Limb (tissue), 2 donors: ENCODE measurements around the gene CNPPD1.

Experiments used
- DNase-seq, 2 donors: peaks; one replicate each; pipeline ENCODE4 v3.0.0-alpha.2; 2016; ENCODE audit errors: extremely low spot score in 2 of 2

The CNPPD1 gene

GRCh38 chr2:219176818-219177551, at the start of gene CNPPD1:
TSS of gene CNPPD1 (minus strand) at chr2:219176925. CDS start at chr2:219176828, 97 bp downstream.
- DNase-seq, result peak; percentile 80 to 88

- DNase-seq, result no peak
These were observed 48.6 kb upstream of the CNPPD1 start for GRCh38 chr2:219225350-219225749.

DNA sequence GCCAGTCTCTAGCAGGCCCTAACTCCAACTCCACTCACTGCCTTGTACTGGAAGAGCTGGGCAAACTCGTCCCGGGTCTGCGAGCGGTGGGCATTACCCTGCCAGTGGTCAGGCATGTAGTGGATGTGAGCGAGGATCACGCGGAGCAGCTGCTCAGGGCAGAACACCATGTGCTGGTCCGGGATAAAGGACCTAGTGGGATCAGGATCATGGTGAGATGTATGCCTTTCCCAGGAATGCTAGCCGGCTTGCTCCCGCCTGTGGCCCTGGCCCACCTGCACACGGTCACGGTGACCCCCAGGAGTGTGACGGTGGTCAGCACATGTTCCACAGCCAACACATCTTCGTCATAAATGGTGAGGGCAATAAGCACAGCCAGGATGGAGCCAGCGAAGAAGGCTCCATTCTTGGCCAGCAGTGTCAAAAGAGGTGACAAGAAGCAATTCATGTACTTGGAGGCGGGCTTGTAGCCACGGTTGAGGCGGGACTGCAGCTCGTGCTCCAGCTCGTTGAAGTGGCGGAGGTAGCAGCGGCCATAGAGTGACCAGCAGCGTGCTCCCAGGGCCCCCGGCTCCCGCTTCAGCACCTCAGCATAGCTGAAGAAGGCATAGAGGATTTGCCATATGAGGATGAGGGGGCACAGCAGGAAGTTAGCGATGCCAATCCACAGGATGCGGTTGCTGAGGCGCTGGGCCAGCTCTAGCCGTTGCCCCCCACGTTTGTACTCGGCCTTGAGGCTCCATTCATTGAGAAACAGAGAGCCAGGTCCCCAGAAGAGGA, 47.3 kb upstream of the CNPPD1 start:
- DNase-seq, result no peak

- no peak for DNase-seq
These were observed 45.3 kb upstream of the CNPPD1 start for GRCh38 chr2:219221957-219222518.

- no peak for DNase-seq
These were observed 44.1 kb upstream of the CNPPD1 start for GRCh38 chr2:219220652-219221402.

DNA sequence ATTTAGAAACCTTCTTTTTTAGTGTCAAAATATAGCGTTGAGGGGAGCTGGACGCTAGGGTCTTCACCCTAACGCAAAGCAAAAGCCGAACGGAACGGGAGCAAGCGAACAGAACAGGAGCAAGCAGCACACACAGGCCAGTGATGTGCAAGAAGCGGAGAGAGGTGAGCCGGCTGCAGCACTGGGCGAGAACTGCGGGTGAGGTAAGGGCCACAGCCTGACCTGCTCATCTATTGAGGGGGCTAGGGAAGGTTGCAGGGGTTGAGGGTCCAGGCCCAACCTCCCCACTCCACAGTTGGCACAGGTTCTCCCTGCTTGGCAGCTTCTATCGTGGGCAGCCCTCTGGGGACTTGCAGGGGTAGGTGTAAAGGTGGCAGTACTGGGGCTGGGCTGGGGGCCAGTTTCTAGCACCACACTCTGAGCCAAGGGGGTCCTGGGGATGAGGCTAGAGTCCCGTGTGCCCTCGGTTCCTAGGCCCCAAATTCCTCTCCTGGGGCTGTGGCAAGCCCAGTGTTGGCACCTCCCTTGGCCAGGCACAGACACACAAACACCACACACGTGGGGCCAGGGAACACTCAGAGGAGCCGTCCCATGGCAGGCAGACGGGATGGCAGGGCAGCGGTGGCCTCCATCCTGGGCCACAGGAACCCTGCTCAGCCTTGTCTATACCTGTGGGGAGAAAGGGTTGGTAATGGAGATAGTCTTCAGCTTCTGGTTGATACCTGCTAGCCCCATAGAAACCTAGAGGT, 43.2 kb upstream of the CNPPD1 start:
- DNase-seq, result no peak

GRCh38 chr2:219218732-219219701, 42.3 kb upstream of the CNPPD1 start, which contains the start of gene ABCB6:
TSS of gene ABCB6 (minus strand) at chr2:219218958. CDS start at chr2:219218673, 285 bp downstream.
- DNase-seq, result peak; percentile 97 to 99

DNA sequence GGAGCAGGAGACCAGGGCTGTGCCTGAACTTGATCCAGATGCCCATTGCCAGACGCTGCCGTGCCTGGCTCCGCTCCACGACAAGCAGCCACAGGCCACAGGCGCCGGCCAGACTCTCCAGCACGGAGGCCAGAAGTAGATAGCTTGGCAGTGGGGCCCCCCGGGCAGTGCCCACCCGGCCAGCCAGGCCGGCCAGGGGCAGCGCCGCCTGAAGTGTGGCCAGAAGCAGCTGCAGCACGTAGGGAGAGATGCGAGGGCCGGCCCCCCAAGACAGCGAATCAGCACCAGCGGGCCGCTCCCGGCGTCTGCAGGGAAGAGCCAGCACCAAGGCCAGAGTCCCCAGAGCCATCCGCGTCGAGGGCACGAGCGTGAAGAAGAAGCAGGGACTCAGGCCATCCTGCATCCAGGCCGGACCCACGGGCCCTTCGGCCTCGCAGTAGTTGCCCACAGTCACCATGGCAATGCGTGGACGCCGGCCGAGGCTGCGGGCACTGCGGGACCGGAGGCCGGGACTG, 41.5 kb upstream of the CNPPD1 start:
- DNase-seq, result peak in 1 of 2 donors; percentile 46

GRCh38 chr2:219216535-219216915, 39.8 kb upstream of the CNPPD1 start:
- DNase-seq, result no peak

- DNase-seq, result no peak
These were observed 39.3 kb upstream of the CNPPD1 start for GRCh38 chr2:219215871-219216534.

DNA sequence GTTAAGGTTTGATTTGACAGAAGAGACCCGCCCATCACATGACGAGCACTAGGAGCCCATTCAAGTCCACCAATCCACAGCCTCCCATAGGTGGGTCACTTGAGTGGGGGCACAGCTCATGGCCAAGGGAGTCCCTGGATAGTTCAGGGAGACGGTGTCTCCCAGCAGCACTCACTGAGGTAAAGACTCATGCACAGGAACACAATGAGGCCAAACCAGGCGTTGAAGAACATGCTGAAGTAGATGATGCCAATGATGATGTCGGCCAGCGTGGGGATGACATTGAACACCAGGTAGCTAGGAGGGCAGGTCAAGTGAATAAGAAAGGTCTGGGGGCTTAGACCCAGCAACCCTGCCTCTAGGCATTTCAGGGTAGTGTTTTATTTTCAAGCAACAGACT, 38.1 kb upstream of the CNPPD1 start:
- no peak for DNase-seq

DNA sequence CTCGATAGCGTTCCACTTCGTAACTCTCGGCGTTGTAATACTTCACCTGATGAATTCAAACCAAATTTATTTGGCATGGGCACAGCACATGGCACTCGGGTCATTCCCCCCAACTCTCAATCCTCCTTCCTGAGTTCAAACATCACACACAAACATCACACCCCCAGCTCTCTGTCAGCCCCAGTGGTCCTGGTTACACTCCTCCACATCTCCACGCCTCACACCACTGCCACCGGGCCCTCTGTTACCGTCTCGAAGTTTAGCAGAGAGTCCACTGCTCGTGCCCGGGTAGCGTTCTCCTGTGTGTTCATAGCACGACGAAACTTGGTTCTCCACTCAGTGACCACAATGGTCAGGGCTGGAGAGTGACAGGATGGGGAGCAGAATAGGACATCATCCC, 37.4 kb upstream of the CNPPD1 start:
- DNase-seq, result no peak

DNA sequence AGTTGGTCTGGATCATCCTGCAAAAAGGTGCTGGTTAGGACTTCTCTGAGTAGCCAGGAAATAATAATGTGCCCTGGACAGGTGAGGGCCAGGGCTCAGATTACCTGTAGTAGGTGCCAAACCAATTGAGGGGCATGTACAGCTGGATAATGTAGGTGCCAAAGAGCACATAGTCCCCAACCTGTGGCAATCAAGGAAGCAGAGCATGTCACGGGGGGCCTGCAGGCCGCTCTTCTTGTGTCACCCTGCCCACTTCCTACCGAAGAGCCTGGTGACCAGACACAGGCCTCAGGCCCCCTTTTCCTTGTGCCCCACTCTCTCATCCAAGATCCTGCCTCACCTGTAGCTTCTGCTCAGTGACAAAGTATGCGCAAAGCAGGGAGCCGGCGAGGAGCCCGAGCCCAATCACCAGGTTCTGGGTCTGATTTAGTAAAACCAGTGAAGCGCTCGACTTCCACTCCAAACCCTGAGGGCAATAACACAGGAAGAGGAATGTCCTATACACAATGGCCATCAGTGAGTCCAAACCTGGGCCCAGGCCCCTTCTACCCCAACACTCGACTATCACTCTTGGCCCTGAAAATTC, 36.9 kb upstream of the CNPPD1 start:
- DNase-seq, result no peak

GRCh38 chr2:219213026-219213415, 36.3 kb upstream of the CNPPD1 start:
- no peak for DNase-seq

DNA sequence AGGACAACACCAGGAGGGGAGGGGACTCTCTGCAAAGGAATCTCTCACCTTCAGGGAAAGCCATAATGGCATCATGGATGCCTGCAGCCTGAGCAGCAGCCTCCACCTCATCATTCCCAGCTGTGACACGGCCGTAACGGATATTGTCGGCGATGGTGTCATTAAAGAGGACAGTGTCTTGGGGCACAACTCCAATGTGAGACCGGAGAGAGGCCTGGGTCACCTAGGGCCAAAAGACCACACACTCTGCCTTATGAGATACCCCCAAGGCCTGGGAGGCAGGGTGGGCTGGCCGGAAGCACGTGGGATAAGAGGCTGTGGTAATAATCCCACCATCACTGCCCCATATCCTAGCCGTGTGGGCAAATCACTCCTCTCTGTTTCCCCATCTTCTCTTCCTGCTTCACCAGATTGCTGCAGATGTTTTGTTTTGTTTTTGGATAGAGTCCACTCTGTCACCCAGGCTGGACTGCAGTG, 34.2 kb upstream of the CNPPD1 start:
- DNase-seq, result no peak

GRCh38 chr2:219210196-219210885, 33.6 kb upstream of the CNPPD1 start:
- DNase-seq, result no peak

- no peak for DNase-seq
These were observed 32.8 kb upstream of the CNPPD1 start for GRCh38 chr2:219209236-219210195.
